ENCODE results near the gene TLR3.
A peak's percentile ranks its signal among the peaks of the same experiment; 100 is the strongest.

- TF ChIP-seq CTCF (IDR thresholded peaks at IDR 0.05 in 2 of 3, conservative IDR thresholded peaks at IDR 0.05 in 1 of 3; ENCODE audit: control insufficient read depth in 2 of 3, extremely low read depth in 1 of 3, insufficient read depth in 1 of 3, low read depth in 3 of 3, low read length in 3 of 3) (peak; percentile 45 to 68 (median 66); a peak in 5 of 6 replicates), EZH2 (IDR thresholded peaks at IDR 0.05; ENCODE audit: borderline replicate concordance, control insufficient read depth, low read depth, low read length) (no peak), RBBP5 (conservative IDR thresholded peaks at IDR 0.05) (no peak)
Measured at GRCh38 chr4:186137196-186137794, 68.3 kb downstream of the TLR3 start.
